ENCODE data around the gene REEP1.

Gene REEP1

DNA sequence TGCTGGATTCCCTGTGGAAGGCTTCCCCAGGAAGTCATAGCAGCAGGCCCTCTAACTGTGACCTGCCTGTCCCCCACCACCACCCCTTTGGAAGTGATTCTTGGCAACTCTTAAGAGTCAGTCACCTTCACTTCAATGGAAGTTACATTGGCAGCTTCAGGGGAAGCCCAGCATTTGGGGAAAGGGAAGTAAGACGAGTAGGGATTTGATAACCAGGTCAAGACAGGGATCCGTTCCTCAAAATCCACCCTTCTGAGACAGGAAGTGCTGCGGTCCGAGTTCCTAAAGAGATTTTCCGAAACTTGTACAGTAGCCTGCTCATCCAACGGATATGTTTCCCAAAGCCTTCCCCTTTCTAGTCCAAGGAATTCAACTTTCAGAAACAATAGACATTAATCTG lies 84.0 kb downstream of the REEP1 start:
- Histone ChIP-seq H3K9me3 (ENCODE audit: control insufficient read depth, insufficient read depth, low read depth, low read length) (no peaks in the 10 kb centered on the region), H3K4me1 (ENCODE audit: control insufficient read depth, insufficient read depth, low read length) (no peaks in the 10 kb centered on the region), H3K4me3 (ENCODE audit: low read depth, low read length) (no peak overlapping the region), H3K36me3 (ENCODE audit: control insufficient read depth in 2 of 2, insufficient read depth in 1 of 2, low read length in 2 of 2) (no peaks in the 10 kb centered on the region), H3K27ac (ENCODE audit: extremely low read depth, low read depth, low read length) (no peak overlapping the region)
- ChIA-PET POLR2A (no interaction called here), CTCF (no interaction called here)
- TF ChIP-seq ZNF555 (tag by site-specific recombination; conservative IDR thresholded peaks at IDR 0.05) (no peak), SETDB1 (IDR thresholded peaks at IDR 0.05; ENCODE audit: insufficient read length, low read length) (no peak), ZNF544 (tag by site-specific recombination; IDR thresholded peaks at IDR 0.05) (no peak), MZF1 (tag by site-specific recombination; IDR thresholded peaks at IDR 0.05; ENCODE audit: borderline replicate concordance) (no peak), ZNF140 (tag by site-specific recombination; IDR thresholded peaks at IDR 0.05) (no peak)
- TF ChIP-seq, protein P1, sequence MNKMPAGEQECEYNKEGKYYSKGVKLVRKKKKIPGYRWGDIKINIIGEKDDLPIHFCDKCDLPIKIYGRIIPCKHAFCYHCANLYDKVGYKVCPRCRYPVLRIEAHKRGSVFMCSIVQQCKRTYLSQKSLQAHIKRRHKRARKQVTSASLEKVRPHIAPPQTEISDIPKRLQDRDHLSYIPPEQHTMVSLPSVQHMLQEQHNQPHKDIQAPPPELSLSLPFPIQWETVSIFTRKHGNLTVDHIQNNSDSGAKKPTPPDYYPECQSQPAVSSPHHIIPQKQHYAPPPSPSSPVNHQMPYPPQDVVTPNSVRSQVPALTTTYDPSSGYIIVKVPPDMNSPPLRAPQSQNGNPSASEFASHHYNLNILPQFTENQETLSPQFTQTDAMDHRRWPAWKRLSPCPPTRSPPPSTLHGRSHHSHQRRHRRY (tag by site-specific recombination; IDR thresholded peaks at IDR 0.05), result no peak

DNA sequence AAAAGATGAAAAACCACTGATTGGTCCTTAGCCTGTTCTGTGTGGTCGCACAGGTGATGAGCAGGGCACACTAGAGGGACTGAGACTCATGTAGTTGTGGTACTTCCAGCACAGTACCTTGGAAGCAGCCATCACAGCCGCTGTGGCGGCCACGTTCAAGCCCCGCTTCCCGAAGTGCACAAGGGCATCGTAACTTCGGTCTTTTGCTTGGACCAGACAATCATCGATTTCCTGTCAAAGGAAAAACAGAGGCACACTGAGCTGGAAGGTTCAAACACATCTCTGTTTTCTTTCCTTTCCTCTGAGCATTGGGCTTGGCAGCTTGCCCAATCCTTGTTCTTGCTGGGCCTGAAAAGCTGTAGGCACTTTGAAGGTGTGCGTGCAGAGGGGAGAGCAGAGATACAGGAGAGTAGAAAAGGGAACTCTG lies 85.6 kb downstream of the REEP1 start:
- ChIA-PET CTCF (no interaction called here), POLR2A (no interaction called here)
- no peaks in the 10 kb centered on the region for H3K4me1 ChIP-seq (ENCODE audit: control insufficient read depth, insufficient read depth, low read length)
- no peak overlapping the region for H3K4me3 ChIP-seq (ENCODE audit: low read depth, low read length)
- no peaks in the 10 kb centered on the region for H3K36me3 ChIP-seq (ENCODE audit: control insufficient read depth in 2 of 2, insufficient read depth in 1 of 2, low read length in 2 of 2)
- no peak for TF ChIP-seq ZNF138 (tag by site-specific recombination; IDR thresholded peaks at IDR 0.05; ENCODE audit: borderline replicate concordance)
- no peak for TF ChIP-seq ZNF510 (tag by site-specific recombination; IDR thresholded peaks at IDR 0.05; ENCODE audit: insufficient replicate concordance)
- TF ChIP-seq ZNF555 (tag by site-specific recombination; conservative IDR thresholded peaks at IDR 0.05), result no peak
- TF ChIP-seq ZNF311 (tag by site-specific recombination; IDR thresholded peaks at IDR 0.05; ENCODE audit: borderline replicate concordance), result no peak
- no peak for TF ChIP-seq ZNF132 (tag by site-specific recombination; IDR thresholded peaks at IDR 0.05; ENCODE audit: borderline replicate concordance)
- TF ChIP-seq ZNF692 (tag by site-specific recombination; IDR thresholded peaks at IDR 0.05), result no peak
- no peak for TF ChIP-seq ZNF473 (tag by site-specific recombination; IDR thresholded peaks at IDR 0.05)
- TF ChIP-seq ZBTB8A (tag by site-specific recombination; IDR thresholded peaks at IDR 0.05), result no peak
- no peak for TF ChIP-seq PRDM10 (tag by site-specific recombination; IDR thresholded peaks at IDR 0.05)
- no peaks in the 10 kb centered on the region for H3K9me3 ChIP-seq (ENCODE audit: control insufficient read depth, insufficient read depth, low read depth, low read length)
- no peak overlapping the region for H3K27ac ChIP-seq (ENCODE audit: extremely low read depth, low read depth, low read length)

GRCh38 chr2:86249579-86250391 lies 87.6 kb downstream of the REEP1 start:
- Histone ChIP-seq H3K4me3 (ENCODE audit: low read depth, low read length) (no peak overlapping the region), H3K4me1 (ENCODE audit: control insufficient read depth, insufficient read depth, low read length) (no peaks in the 10 kb centered on the region), H3K27ac (ENCODE audit: extremely low read depth, low read depth, low read length) (no peak overlapping the region), H3K9me3 (ENCODE audit: control insufficient read depth, insufficient read depth, low read depth, low read length) (no peaks in the 10 kb centered on the region), H3K36me3 (ENCODE audit: control insufficient read depth in 2 of 2, insufficient read depth in 1 of 2, low read length in 2 of 2) (no peaks in the 10 kb centered on the region)
- TF ChIP-seq ZNF544 (tag by site-specific recombination; IDR thresholded peaks at IDR 0.05) (no peak), ZNF692 (tag by site-specific recombination; IDR thresholded peaks at IDR 0.05) (0 out of 2 replicates have a peak, but pooled peaks have one; percentile 24)
- ChIA-PET POLR2A (no interaction called here), CTCF (interaction anchor here (0.7 to 1.5 kb wide), 2 partner anchors 28 to 82 kb away, joined by 4 to 5 read pairs; no protein-coding TSS in a partner anchor)

Measured in HEK293 (cell line).